Measurements from ENCODE around the gene MMP14. TPM values are rescaled to one million over a fixed set of nuclear protein-coding genes. Genes with fewer than 3 reads are reported as not detected.
A peak's percentile ranks its signal among the peaks of the same experiment; 100 is the strongest.

The MMP14 gene
- total and polyA plus RNA-seq, 2 of the 13 experiments (the other 11 are each of a cell fraction or from before 2014, with no cell fraction given), result 5.2 to 9.8 TPM

DNA sequence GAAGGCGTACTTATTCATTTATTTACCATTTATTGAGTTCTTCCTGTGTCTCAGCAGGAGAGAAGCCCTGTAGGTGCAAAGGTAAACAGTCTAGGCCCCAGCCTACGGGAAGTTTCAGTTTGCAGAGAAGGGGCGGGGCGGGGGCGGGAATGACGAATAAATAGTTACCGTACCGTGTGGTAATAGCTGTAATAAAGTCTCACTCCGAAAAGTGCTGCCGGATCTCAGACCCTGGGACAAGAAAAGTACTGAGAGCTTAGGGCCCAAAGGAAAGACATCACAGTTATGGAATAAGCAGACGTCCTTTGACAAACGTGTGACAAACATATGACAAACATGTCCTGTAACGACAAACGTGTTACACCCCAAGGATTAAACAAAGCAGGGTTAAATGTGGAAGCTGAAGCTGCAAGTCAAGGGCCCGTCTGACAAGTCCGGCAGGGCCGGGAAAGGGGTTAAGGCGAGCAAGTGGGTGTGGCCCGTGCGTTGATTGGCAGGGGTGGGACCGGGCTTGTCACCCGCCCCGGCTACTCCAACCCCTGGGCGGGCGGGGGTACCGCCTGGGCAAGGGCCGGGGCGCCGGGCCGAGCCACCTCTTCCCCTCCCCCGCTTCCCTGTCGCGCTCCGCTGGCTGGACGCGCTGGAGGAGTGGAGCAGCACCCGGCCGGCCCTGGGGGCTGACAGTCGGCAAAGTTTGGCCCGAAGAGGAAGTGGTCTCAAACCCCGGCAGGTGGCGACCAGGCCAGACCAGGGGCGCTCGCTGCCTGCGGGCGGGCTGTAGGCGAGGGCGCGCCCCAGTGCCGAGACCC lies 35.0 kb downstream of the MMP14 start, which contains the start of gene LRP10 (continued):
- no peak for TF ChIP-seq ZNF10 (CRISPR knock-in tag; IDR thresholded peaks at IDR 0.05; ENCODE audit: borderline replicate concordance, low read depth)
- peak; percentile 59; the same call in 1 of the 2 replicates for TF ChIP-seq SMAD3 (CRISPR knock-in tag; IDR thresholded peaks at IDR 0.05)
- TF ChIP-seq RBFOX2 (IDR thresholded peaks at IDR 0.05; ENCODE audit: low read depth, low read length), result peak; percentile 94
- TF ChIP-seq ZNF512 (CRISPR knock-in tag; IDR thresholded peaks at IDR 0.05), result 0 out of 2 replicates have a peak, but pooled peaks have one; percentile 68
- TF ChIP-seq ZNF549 (CRISPR knock-in tag; IDR thresholded peaks at IDR 0.05), result 0 out of 2 replicates have a peak, but pooled peaks have one; percentile 51
- TF ChIP-seq HOXA7 (CRISPR knock-in tag; IDR thresholded peaks at IDR 0.05), result no peak
- TF ChIP-seq POLR2G (IDR thresholded peaks at IDR 0.05; ENCODE audit: low read depth, low read length), result peak; percentile 80
- TF ChIP-seq, protein P1, sequence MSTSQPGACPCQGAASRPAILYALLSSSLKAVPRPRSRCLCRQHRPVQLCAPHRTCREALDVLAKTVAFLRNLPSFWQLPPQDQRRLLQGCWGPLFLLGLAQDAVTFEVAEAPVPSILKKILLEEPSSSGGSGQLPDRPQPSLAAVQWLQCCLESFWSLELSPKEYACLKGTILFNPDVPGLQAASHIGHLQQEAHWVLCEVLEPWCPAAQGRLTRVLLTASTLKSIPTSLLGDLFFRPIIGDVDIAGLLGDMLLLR (CRISPR knock-in tag; IDR thresholded peaks at IDR 0.05), result peak; percentile 94
- TF ChIP-seq ZNF230 (CRISPR knock-in tag; IDR thresholded peaks at IDR 0.05), result peak; percentile 93
- peak; percentile 44; the same call in 1 of the 2 replicates for TF ChIP-seq ZNF552 (CRISPR knock-in tag; IDR thresholded peaks at IDR 0.05; ENCODE audit: borderline replicate concordance)
- TF ChIP-seq ZNF333 (CRISPR knock-in tag; IDR thresholded peaks at IDR 0.05; ENCODE audit: borderline replicate concordance), result peak; percentile 99
- TF ChIP-seq, protein P2, sequence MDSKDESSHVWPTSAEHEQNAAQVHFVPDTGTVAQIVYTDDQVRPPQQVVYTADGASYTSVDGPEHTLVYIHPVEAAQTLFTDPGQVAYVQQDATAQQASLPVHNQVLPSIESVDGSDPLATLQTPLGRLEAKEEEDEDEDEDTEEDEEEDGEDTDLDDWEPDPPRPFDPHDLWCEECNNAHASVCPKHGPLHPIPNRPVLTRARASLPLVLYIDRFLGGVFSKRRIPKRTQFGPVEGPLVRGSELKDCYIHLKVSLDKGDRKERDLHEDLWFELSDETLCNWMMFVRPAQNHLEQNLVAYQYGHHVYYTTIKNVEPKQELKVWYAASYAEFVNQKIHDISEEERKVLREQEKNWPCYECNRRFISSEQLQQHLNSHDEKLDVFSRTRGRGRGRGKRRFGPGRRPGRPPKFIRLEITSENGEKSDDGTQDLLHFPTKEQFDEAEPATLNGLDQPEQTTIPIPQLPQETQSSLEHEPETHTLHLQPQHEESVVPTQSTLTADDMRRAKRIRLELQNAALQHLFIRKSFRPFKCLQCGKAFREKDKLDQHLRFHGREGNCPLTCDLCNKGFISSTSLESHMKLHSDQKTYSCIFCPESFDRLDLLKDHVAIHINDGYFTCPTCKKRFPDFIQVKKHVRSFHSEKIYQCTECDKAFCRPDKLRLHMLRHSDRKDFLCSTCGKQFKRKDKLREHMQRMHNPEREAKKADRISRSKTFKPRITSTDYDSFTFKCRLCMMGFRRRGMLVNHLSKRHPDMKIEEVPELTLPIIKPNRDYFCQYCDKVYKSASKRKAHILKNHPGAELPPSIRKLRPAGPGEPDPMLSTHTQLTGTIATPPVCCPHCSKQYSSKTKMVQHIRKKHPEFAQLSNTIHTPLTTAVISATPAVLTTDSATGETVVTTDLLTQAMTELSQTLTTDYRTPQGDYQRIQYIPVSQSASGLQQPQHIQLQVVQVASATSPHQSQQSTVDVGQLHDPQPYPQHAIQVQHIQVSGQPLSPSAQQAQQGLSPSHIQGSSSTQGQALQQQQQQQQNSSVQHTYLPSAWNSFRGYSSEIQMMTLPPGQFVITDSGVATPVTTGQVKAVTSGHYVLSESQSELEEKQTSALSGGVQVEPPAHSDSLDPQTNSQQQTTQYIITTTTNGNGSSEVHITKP (CRISPR knock-in tag; IDR thresholded peaks at IDR 0.05; ENCODE audit: low read depth), result peak; percentile 96
- TF ChIP-seq GFI1 (CRISPR knock-in tag; IDR thresholded peaks at IDR 0.05; ENCODE audit: borderline replicate concordance), result peak; percentile 69; the same call in 1 of the 2 replicates
- TF ChIP-seq ZNF121 (CRISPR knock-in tag; IDR thresholded peaks at IDR 0.05), result no peak
- TF ChIP-seq, protein P3, sequence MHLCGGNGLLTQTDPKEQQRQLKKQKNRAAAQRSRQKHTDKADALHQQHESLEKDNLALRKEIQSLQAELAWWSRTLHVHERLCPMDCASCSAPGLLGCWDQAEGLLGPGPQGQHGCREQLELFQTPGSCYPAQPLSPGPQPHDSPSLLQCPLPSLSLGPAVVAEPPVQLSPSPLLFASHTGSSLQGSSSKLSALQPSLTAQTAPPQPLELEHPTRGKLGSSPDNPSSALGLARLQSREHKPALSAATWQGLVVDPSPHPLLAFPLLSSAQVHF (CRISPR knock-in tag; IDR thresholded peaks at IDR 0.05), result no peak
- TF ChIP-seq ZNF770 (CRISPR knock-in tag; IDR thresholded peaks at IDR 0.05), result peak; percentile 65
- peak; percentile 76 for TF ChIP-seq DPF2 (CRISPR knock-in tag; IDR thresholded peaks at IDR 0.05; ENCODE audit: borderline replicate concordance, low read depth)
- peak; percentile 91 for TF ChIP-seq ZSCAN12 (CRISPR knock-in tag; IDR thresholded peaks at IDR 0.05)
- TF ChIP-seq ZNF614 (CRISPR knock-in tag; IDR thresholded peaks at IDR 0.05; ENCODE audit: borderline replicate concordance), result peak; percentile 74
- TF ChIP-seq HOXA3 (CRISPR knock-in tag; IDR thresholded peaks at IDR 0.05), result peak; percentile 86
